ENCODE results near the gene PCNX1.

The PCNX1 gene

GRCh38 chr14:70908935-70909641 is 1.8 kb downstream of the PCNX1 start:
- H3K9me3 ChIP-seq (ENCODE audit: insufficient read depth, low read depth, low read length), result no peaks in the 10 kb centered on the region
- peaks cover 63% of the 10 kb centered on the region for H3K79me2 ChIP-seq (ENCODE audit: insufficient read depth, low read length)
- peak overlapping the region; percentile 92 for H3K4me3 ChIP-seq (ENCODE audit: low read length, poor library complexity, severe bottlenecking)
- peaks cover 59% of the 10 kb centered on the region for H3K4me1 ChIP-seq (ENCODE audit: insufficient read depth, low read length, poor library complexity, severe bottlenecking)
- H3K36me3 ChIP-seq (ENCODE audit: insufficient read depth, low read length), result no peaks in the 10 kb centered on the region
- H3K27me3 ChIP-seq (ENCODE audit: insufficient read depth, low read length, poor library complexity, severe bottlenecking), result no peaks in the 10 kb centered on the region
- H4K20me1 ChIP-seq (ENCODE audit: insufficient read depth, low read length, poor library complexity, severe bottlenecking), result peaks cover 55% of the 10 kb centered on the region
- H3K9ac ChIP-seq (ENCODE audit: low read depth, low read length, poor library complexity, severe bottlenecking), result peak overlapping the region; percentile 95
- no peaks in the 10 kb centered on the region for H3F3A ChIP-seq (ENCODE audit: low read depth)
- no peaks in the 10 kb centered on the region for H3K9me2 ChIP-seq (replicated peaks; ENCODE audit: low read depth, low read length)
- H2AFZ ChIP-seq (ENCODE audit: low read length), result no peak overlapping the region
- TF ChIP-seq EZH2phosphoT487 (IDR thresholded peaks at IDR 0.05; ENCODE audit: borderline replicate concordance), result no peak
- TF ChIP-seq, protein P1, sequence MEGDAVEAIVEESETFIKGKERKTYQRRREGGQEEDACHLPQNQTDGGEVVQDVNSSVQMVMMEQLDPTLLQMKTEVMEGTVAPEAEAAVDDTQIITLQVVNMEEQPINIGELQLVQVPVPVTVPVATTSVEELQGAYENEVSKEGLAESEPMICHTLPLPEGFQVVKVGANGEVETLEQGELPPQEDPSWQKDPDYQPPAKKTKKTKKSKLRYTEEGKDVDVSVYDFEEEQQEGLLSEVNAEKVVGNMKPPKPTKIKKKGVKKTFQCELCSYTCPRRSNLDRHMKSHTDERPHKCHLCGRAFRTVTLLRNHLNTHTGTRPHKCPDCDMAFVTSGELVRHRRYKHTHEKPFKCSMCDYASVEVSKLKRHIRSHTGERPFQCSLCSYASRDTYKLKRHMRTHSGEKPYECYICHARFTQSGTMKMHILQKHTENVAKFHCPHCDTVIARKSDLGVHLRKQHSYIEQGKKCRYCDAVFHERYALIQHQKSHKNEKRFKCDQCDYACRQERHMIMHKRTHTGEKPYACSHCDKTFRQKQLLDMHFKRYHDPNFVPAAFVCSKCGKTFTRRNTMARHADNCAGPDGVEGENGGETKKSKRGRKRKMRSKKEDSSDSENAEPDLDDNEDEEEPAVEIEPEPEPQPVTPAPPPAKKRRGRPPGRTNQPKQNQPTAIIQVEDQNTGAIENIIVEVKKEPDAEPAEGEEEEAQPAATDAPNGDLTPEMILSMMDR (conservative IDR thresholded peaks at IDR 0.05; ENCODE audit: low read length), result no peak
- H3K4me2 ChIP-seq (ENCODE audit: low read depth, low read length, poor library complexity, severe bottlenecking), result peak overlapping the region; percentile 86

DNA sequence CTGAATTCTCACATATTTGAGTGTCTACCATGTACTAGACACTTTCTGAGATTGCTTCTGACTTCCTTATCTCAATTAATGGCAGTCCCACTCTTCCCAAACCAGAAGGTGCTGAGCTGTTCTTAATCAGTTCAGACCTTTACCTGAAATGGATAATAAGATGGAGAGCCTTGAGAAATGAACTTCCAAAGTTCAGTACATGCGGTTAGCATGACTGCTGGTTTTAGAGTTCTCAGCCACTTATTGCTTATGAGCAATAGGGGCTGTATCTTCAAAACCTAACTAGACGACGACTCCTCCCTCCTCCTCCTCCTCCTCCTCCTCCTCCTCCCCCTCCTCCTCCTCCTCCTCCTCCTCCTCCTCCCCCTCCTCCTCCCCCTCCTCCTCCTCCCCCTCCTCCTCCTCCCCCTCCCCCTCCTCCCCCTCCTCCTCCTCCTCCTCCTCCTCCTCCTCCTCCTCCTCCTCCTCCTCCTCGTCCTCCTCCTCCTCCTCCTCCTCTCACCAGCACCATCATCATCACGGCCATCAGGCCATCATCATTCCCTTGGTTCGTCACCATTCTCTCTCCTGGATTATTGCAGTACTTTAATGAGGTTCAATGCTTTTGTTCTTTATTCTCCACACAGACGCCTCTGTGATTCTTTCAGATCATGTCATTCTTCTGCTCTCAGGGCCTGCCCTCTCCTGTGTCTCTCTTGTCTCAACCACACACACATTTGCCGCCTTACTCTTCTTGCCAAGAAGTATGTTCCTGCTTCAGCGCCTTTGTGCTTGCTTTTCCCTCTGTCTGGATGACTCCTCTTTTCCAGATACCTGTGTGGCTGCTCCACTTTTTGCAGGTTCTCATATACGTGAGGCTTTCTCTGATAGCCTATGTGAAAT is 2.7 kb downstream of the PCNX1 start:
- Histone ChIP-seq H3K4me2 (ENCODE audit: low read depth, low read length, poor library complexity, severe bottlenecking) (peak overlapping the region; percentile 86), H4K20me1 (ENCODE audit: insufficient read depth, low read length, poor library complexity, severe bottlenecking) (peaks cover 64% of the 10 kb centered on the region), H3K4me1 (ENCODE audit: insufficient read depth, low read length, poor library complexity, severe bottlenecking) (peaks cover 66% of the 10 kb centered on the region), H2AFZ (ENCODE audit: low read length) (no peak overlapping the region), H3K79me2 (ENCODE audit: insufficient read depth, low read length) (peaks cover 72% of the 10 kb centered on the region), H3F3A (ENCODE audit: low read depth) (no peaks in the 10 kb centered on the region), H3K36me3 (ENCODE audit: insufficient read depth, low read length) (no peaks in the 10 kb centered on the region), H3K9me3 (ENCODE audit: insufficient read depth, low read depth, low read length) (no peaks in the 10 kb centered on the region), H3K9ac (ENCODE audit: low read depth, low read length, poor library complexity, severe bottlenecking) (peak overlapping the region; percentile 95), H3K27me3 (ENCODE audit: insufficient read depth, low read length, poor library complexity, severe bottlenecking) (no peaks in the 10 kb centered on the region), H3K9me2 (replicated peaks; ENCODE audit: low read depth, low read length) (no peaks in the 10 kb centered on the region), H3K4me3 (ENCODE audit: low read length, poor library complexity, severe bottlenecking) (peak overlapping the region; percentile 92)
- TF ChIP-seq, protein P1 (conservative IDR thresholded peaks at IDR 0.05; ENCODE audit: low read length), result no peak
- no peak for TF ChIP-seq EZH2phosphoT487 (IDR thresholded peaks at IDR 0.05; ENCODE audit: borderline replicate concordance)

DNA sequence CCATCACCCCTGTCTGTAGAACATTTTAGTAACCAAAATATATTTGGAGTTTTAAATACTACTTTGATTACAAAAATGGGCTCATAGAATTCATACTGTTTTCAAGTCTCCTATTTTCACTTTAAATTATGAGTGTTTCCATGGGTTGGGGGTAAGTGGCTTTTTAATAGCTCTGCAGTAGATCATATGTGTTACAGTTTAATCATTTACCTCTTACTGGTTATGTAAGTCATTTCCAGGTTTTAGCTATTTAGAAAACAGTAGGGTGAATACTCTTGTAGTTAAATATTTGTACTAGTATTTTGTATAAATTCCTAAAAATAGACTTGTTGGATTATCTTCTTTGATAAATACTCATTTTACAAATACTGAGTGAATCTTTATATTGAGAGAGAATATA is 8.2 kb downstream of the PCNX1 start:
- peaks cover 88% of the 10 kb centered on the region for H4K20me1 ChIP-seq (ENCODE audit: insufficient read depth, low read length, poor library complexity, severe bottlenecking)

More for the DNA sequence above, 8.2 kb downstream of the PCNX1 start:
- Histone ChIP-seq H3K27me3 (ENCODE audit: insufficient read depth, low read length, poor library complexity, severe bottlenecking) (no peaks in the 10 kb centered on the region), H3K4me1 (ENCODE audit: insufficient read depth, low read length, poor library complexity, severe bottlenecking) (peaks cover 90% of the 10 kb centered on the region), H3F3A (ENCODE audit: low read depth) (peaks cover 8% of the 10 kb centered on the region; the same call in 1 of the 2 replicates), H3K9me2 (replicated peaks; ENCODE audit: low read depth, low read length) (no peaks in the 10 kb centered on the region), H3K79me2 (ENCODE audit: insufficient read depth, low read length) (peaks cover 99% of the 10 kb centered on the region), H3K9ac (ENCODE audit: low read depth, low read length, poor library complexity, severe bottlenecking) (no peak overlapping the region), H3K9me3 (ENCODE audit: insufficient read depth, low read depth, low read length) (no peaks in the 10 kb centered on the region), H2AFZ (ENCODE audit: low read length) (no peak overlapping the region), H3K4me3 (ENCODE audit: low read length, poor library complexity, severe bottlenecking) (no peak overlapping the region), H3K4me2 (ENCODE audit: low read depth, low read length, poor library complexity, severe bottlenecking) (peak overlapping the region; percentile 77), H3K36me3 (ENCODE audit: insufficient read depth, low read length) (peaks cover 5% of the 10 kb centered on the region)
- no peak for TF ChIP-seq EZH2phosphoT487 (IDR thresholded peaks at IDR 0.05; ENCODE audit: borderline replicate concordance)
- TF ChIP-seq, protein P1 (conservative IDR thresholded peaks at IDR 0.05; ENCODE audit: low read length), result no peak

Measured in Loucy (cell line).